Bronchial epithelial cell (primary cell): ENCODE data around the gene ATG9A. TPM values are rescaled to one million over a fixed set of nuclear protein-coding genes. Genes with fewer than 3 reads are reported as not detected.

ENCODE experiments used
- DNase-seq: peaks from one replicate; pipeline ENCODE4 v3.0.0-alpha.2; 2010; ENCODE audit warnings: low read depth
- FAIRE-seq: peaks from 2 replicates; lab custom pipeline; 2011; peaks lifted over from hg19 to GRCh38; lab: Jason Lieb, UNC
- H3K27me3 ChIP-seq: 2 replicates; pipeline ENCODE4 v1.5.1; 2011; ENCODE audit warnings: low read length; ENCODE audit not compliant: control insufficient read depth, insufficient read depth
- H3K36me3 ChIP-seq: 2 replicates; pipeline ENCODE4 v1.5.1; 2011; ENCODE audit warnings: low read length; ENCODE audit not compliant: control insufficient read depth, insufficient read depth
- H3K4me3 ChIP-seq: 2 replicates; pipeline ENCODE4 v1.5.1; 2011; ENCODE audit warnings: mild to moderate bottlenecking, low read depth, low read length, control low read depth
- CTCF ChIP-seq: IDR thresholded peaks from 2 replicates; pipeline ENCODE4 v1.5.1; 2011; ENCODE audit warnings: mild to moderate bottlenecking, moderate library complexity, low read length, control low read depth, inconsistent platforms; ENCODE audit not compliant: insufficient read depth, severe bottlenecking
- total RNA-seq: library from RNA; depleted of rRNA; stranded (reverse); fragments of >200 nt; gene quantifications from 2 replicates; pipeline ENCODE4 v1.2.1, GENCODE V29; 2014

ATG9A gene
- total RNA-seq, 1 donor from 2014 or later, result 26.3 TPM

GRCh38 chr2:219230059-219230540 lies 664 bp upstream of the ATG9A start:
- FAIRE-seq (no peak), DNase-seq (peak; percentile 55)
- H3K27me3 ChIP-seq, result no peaks in the 10 kb centered on the region
- H3K4me3 ChIP-seq, result peak overlapping the region; percentile 80
- peaks cover 27% of the 10 kb centered on the region for H3K36me3 ChIP-seq
- no peak for TF ChIP-seq CTCF

DNA sequence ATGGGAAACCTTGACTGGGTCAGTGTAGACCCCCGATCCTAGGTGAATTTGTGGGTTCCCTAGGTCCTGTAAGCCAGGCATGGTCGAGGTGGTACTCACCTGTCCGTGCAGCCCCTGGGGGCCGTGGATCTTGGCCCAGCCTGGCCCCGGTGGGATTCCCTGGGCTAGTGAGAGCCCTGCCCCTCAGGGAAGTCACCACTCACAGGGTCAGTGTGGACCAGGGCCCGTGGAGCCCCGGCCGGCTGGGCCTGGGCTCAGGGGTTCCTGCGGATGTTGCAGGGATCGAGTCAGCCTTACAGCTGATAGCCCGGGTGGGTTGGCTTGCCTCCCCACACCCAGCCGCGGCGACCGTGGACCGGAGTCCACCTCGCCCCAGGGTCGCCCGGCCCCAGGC lies 528 bp downstream of the ATG9A start:
- peaks cover 32% of the 10 kb centered on the region for H3K36me3 ChIP-seq
- DNase-seq, result no peak
- TF ChIP-seq CTCF, result no peak
- no peak for FAIRE-seq
- H3K27me3 ChIP-seq, result no peaks in the 10 kb centered on the region
- peak overlapping the region; percentile 80 for H3K4me3 ChIP-seq

- DNase-seq, result no peak
- Histone ChIP-seq H3K27me3 (no peaks in the 10 kb centered on the region), H3K4me3 (peak overlapping the region; percentile 80), H3K36me3 (peaks cover 32% of the 10 kb centered on the region)
- FAIRE-seq, result no peak
- TF ChIP-seq CTCF, result no peak
Observed at GRCh38 chr2:219228041-219228910, 1.2 kb downstream of the ATG9A start.

DNA sequence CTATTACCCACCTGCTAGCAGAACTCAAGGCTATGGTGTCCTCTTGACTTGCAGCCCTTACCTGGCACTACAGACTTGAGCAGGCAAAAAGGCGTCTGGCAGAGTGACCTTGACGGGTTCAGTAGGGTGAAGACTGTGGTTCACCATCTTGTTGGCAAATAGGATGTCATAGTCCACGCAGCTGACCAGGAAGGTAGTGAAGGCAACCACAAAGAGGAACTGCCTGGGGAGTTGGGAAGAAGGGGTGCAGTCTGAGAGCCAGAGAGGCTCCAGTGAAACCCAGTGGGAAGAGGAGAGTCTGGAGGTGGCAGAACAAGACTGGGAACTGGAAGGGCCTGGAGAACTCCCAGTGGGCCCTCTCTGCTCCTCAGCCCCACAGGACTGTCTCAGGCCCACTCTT lies 4.1 kb downstream of the ATG9A start:
- Histone ChIP-seq H3K36me3 (peaks cover 40% of the 10 kb centered on the region), H3K27me3 (no peaks in the 10 kb centered on the region), H3K4me3 (no peak overlapping the region)
- DNase-seq (no peak), FAIRE-seq (no peak)
- TF ChIP-seq CTCF, result no peak

- H3K36me3 ChIP-seq, result peaks cover 40% of the 10 kb centered on the region
- TF ChIP-seq CTCF, result no peak
- H3K4me3 ChIP-seq, result no peak overlapping the region
- FAIRE-seq (no peak), DNase-seq (no peak)
- no peaks in the 10 kb centered on the region for H3K27me3 ChIP-seq
Observed at GRCh38 chr2:219223831-219224610, 5.4 kb downstream of the ATG9A start.
